Measurements from ENCODE around the gene TMPRSS2.
A peak's percentile ranks its signal among the peaks of the same experiment; 100 is the strongest.

The TMPRSS2 gene

GRCh38 chr21:41446586-41446985 lies 61.4 kb downstream of the TMPRSS2 start:
- no peak for DNase-seq

GRCh38 chr21:41445465-41445862 lies 62.5 kb downstream of the TMPRSS2 start:
- no peak for DNase-seq

DNA sequence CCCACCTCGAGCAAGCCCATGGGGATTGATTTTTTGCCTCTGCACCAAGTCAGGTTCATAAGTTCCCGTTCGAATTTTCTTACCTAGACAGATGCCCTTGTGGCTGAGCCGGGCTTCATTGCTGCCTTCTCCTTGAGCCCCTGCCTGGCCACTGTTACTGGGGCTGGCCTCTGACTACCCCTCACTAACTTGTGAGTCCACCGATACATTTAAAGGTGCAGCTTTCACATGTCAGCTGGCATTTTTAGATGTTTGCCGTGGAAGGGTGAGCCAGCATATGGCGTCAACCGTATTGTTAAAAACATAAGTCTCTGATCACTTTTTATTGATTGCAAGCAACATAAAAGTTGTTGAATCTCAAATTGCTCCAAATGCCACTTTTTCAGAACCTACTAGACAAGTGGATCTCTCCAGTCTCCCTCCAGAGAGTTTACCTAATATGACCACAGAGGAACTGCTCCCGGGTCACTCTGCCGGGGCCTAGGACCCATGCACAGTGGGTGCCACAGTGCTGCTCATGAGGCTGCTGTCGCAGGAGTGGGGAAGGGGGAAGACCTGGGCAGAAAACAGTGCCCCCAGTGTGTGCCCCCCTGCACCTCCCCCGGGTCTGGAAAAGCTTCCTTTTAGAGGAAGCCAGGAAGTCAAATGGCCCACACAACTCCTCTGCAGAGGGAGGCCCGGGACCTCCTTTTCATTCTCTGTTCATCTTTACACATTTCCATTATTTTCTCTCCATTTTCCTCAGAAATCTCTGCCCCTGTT lies 63.1 kb downstream of the TMPRSS2 start:
- DNase-seq, result no peak

DNA sequence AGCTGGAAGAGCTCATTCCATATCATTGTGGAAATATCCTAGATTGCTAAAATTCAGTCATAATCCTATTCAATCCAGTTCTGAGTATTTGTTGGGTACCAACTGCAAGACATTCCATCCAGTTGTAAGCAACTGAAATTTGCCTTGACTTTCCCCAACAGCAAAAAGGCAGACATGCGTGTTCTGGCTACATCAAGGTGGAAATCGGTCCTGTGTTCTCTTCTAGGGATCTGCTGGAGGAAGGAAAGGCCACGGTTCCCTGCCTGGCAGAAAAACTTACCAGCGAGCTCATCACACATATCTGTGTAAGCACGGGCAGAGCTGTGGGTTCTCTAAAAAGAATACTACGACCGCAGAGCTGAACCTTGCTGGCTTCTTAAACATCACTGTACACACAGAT lies 64.4 kb downstream of the TMPRSS2 start:
- DNase-seq, result no peak

GRCh38 chr21:41442481-41443186 lies 65.3 kb downstream of the TMPRSS2 start:
- no peak for DNase-seq

DNA sequence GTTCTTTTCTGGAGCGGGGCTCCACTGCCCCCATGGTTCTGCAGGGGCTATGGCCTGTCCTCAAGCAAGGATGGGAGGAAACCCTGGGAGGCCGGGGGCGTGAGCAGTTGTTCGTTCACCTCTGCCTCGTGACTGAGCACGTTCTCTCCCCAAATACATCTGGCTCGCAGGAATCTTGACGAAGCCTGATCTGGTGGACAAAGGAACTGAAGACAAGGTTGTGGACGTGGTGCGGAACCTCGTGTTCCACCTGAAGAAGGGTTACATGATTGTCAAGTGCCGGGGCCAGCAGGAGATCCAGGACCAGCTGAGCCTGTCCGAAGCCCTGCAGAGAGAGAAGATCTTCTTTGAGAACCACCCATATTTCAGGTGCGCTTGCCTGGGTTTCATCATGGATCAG lies 66.4 kb downstream of the TMPRSS2 start:
- DNase-seq, result no peak

DNA sequence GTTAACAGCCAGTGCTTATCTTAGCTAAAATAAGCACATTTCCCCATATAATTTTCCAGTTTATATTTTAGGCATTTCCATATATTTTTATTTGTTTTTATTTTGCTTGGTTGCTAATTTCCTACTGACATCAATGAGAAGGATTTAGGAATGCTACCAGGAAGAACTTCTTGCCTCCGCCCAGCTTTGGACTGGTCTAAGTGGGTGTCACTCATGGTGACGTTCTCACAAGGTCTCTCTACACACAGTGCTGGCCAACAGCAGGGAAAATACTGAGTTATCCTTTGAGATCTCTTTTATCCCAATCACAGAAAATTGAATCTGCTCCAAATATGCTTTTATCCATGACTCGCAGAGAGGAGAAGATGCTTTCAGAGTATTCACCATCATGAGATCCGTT lies 68.7 kb downstream of the TMPRSS2 start:
- no peak for DNase-seq

GRCh38 chr21:41438425-41439113 lies 69.4 kb downstream of the TMPRSS2 start:
- DNase-seq, result no peak

DNA sequence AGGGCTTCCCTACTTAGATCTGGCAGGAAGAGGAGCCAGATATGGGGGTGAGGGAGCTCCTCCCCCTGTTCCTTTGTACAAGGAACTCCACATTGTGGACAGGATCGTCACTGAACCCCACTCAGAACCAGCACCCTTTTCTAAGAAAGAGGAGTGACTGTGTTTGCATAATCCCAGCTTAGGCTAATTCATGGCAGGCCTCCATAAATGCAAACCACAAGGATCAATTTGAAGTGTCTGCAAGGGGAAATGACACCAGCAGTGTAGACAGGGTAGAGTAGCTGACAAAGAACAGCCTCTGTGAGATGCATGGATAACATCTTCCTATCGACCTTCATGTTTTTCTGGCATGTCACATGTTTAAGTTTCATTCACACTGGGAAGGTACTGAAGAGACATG lies 70.2 kb downstream of the TMPRSS2 start:
- no peak for DNase-seq

GRCh38 chr21:41435706-41436105 lies 72.3 kb downstream of the TMPRSS2 start:
- no peak for DNase-seq

- no peak for DNase-seq
Observed at GRCh38 chr21:41433566-41433965, 74.4 kb downstream of the TMPRSS2 start.

DNA sequence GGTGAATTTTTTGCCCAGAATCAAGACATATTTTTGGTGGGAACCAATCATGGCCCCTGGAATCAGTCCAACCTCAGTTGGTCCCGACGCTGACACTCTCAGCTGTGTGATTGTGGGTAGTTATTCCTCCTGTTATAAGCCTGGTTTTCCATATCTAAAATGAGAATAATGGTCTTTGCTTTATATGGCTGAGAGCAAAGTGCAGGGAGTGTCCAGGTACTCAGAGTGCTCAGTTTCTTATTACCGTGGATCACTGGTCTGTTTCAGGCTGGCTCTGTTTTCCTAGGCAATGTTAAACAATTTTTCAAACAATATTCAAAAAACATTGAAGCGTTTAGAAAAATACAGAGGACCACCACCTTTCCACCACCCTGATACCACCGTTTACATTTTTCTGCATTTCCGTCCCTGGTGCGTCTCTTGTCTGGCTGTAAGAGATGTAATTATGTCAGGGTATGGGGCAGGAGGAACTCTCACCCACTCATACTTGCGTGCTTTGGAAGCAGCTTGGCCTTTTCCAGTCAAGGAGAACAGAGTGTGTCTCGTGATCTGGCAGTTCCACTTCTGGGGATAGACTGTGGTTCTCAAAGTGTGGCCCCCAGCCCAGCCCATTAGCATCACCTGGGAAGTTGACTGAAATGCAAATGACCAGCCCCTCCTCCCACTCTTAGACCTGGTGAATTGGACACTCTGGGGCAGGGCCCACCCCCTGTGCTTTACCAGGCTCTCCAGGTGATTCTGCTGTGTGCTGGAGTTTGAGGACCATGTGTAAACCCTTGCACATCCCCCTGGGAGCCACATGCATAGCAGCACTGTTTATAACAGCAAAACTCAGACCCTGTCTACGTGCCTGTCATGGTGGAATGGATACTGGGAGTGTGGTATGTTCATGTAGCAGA lies 75.1 kb downstream of the TMPRSS2 start:
- no peak for DNase-seq

- no peak for DNase-seq
Observed at GRCh38 chr21:41431788-41432548, 76.0 kb downstream of the TMPRSS2 start.

DNA sequence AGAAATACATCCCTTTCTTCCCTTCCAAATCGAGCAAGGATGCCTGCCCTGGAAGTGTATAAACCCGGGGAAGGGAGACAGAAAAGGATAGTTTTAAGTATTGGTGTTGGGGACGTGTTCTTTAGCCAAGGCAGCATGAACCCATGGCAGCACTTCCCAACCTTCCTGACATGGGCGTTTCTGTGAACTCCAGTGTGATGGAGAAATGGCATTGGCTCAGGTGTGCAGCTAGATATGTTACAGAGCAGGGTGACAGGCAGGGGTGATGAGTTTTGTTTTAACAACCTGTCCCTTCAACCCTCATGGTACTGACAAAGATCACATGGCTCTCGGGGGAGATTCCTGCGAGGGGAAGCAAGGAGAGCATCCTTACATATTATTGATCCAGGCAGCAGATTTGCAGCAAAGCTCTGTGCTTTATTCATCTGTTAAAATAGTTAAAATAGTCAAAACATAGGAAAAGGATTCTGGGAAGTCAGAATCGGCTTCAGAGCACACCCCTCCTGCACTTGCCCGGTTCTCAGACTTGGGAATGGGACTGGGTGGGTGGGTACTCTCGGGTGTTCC lies 78.0 kb downstream of the TMPRSS2 start:
- DNase-seq, result no peak

- no peak for DNase-seq
Observed at GRCh38 chr21:41429305-41429704, 78.7 kb downstream of the TMPRSS2 start.

DNA sequence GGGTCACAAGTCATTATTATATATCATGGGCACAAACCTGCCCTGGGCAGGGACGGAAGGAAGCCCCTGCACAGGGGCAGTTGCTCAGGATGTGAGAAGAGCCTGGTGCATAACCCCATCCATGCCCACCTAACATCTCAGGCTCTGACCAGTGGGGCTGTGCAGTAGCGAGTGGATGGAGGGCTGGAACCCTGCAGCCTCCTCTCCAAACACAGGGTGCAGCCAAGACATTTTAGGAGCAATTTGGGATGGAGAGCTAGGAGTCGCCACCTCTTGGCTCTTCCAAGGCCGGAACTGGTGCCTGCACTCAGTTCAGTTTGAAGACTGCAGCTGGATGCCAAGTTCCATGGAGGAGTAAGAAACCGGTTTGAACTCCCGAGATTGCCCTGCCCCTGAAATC lies 79.1 kb downstream of the TMPRSS2 start:
- no peak for DNase-seq

DNA sequence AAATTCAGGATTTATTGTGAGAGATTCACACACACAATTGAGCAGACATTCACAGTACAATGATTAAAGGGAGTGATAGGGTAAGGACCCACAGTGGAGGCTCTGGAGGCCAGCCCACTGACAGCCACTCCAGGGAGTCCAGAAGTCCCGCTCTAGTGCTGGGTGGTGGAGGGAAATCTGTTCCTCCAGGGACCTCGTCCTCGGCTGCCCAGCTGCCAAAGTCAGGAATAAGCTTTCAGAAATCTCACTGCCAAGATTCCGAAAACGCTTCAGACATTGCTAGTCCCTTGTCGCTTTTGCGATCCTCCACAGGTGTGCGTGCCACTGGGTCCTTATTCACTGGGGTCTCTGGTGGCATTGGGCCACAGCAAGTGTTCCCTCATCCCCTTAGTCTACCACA lies 79.6 kb downstream of the TMPRSS2 start:
- no peak for DNase-seq

DNA sequence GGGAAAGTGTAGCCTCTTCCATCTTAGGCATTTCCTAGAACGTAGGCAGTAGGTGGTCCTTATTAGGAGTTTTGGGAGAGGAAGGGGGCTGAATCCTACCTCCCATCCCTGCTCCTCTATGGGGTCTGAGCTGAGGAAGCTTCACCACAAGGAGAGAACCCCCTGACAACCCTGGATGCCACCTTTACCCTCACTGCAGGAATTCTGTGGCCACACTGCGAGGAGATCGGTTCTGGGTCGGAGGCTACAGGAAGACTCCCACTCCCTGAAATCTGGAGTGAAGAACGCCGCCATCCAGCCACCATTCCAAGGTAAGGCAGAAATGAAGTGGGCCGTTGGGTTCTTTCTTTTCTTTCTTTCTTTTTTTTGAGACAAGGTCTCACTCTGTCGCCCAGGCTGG lies 80.4 kb downstream of the TMPRSS2 start:
- no peak for DNase-seq

DNA sequence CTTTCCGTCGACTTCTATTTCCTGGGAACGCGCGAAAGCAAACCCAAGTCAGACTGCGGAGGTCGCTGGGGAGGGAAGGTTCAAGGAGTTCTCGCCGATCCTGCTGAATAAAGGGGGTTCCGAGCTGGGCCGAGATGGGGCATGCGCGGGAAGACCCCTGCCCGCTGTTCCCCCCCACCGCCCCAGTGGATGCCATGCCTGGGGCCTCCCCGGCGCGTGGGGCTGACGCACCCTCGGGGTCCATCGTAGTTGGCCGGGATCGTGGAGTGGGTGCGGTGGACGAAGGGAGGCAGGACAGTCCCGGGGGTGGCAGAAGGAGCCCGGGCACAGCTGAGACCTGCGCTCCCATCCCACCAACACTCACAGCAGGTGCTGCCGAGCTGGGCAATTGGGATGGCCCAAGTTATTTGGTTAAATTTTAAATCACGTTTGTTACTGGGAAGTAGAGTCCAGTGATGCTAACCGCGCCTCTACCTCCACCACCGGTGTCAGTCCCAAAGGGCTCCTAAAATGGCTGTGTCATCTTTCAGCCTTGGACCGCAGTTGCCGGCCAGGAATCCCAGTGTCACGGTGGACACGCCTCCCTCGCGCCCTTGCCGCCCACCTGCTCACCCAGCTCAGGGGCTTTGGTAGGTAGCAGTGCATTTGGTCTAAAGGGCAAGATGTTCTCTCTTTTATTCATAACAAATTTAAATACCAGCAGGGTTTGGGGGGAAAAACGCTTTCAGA lies 81.1 kb downstream of the TMPRSS2 start:
- DNase-seq, result no peak

- peak in 1 of 2 experiments; percentile 12 for DNase-seq
Observed at GRCh38 chr21:41425954-41426675, 81.8 kb downstream of the TMPRSS2 start, which contains the start of gene MX1. TSS of gene MX1 (plus strand) at chr21:41426239. CDS start at chr21:41432071, 5,832 bp downstream.

Data from Kasumi-1 (cell line).